ENCODE results near the gene ADGRG3.
"Not testable (repeated sequence)": the region's sequence is repeated elsewhere in the genome, so short reads cannot be mapped to it uniquely, and the experiment has no call there.

The ADGRG3 gene

DNA sequence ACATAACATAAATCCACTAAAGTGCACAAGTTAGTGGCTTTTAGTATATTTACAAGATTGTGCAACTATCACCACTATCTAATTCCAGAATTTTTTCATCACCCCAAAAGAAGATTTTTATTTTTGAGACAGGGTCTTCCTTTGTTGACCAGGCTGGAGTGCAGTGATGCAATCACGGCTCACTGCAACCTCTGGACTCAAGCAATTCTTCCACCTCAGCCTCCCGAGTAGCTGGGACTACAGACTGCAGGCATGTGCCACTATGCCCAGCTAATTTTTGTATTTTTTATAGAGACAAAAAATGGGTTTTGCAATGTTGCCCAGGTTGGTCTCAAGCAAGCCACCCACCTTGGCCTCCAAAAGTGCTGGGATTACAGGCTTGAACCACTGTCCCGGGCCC is 41.6 kb downstream of the ADGRG3 start:
- DNase-seq, result no peak

GRCh38 chr16:57711346-57711745 is 43.2 kb downstream of the ADGRG3 start:
- DNase-seq, result no peak

- DNase-seq, result no peak
These were observed 43.9 kb downstream of the ADGRG3 start for GRCh38 chr16:57711993-57712392.

DNA sequence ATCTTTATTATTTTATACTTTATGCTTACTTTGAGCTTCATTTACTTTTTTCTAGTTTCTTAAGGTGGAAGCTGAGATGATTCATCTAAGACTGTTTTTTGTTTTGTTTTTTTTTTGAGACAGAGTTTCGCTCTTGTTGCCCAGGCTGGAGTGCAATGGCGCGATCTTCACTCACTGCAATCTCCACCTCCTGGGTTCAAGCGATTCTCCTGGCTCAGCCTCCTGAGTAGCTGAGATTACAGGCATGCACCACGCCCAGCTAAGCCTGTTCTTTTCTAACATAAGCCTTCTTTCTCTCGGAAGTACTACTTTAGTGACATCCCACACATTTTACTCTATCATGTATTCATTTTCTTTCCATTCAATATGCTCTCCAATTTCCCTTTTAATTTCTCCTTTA is 44.5 kb downstream of the ADGRG3 start:
- DNase-seq, result not testable (repeated sequence)

DNA sequence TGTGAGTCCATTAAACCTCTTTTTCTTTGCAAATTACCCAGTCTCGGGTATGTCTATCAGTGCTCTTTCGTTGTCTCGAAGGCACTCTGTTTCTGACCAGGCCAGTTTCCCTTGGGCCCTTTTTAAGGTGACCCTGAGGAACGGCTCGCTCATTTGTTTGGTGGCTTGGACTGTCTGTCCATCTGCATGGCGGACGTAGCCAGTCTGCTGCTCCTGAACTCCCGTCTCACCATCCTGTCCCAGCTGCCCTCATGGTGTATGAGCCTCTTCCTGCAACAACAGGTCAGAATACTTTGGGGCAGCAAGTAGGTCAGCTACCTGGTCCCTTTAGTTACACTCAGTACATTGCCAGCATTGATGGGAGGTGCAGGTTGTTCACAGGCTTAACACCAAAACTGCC is 45.5 kb downstream of the ADGRG3 start:
- DNase-seq, result no peak

GRCh38 chr16:57714047-57714446 is 45.9 kb downstream of the ADGRG3 start:
- DNase-seq, result no peak

- peak in 30 of 58 donors; percentile 3 to 51 (median 16) for DNase-seq
These were observed 52.1 kb downstream of the ADGRG3 start for GRCh38 chr16:57720142-57720575.

DNA sequence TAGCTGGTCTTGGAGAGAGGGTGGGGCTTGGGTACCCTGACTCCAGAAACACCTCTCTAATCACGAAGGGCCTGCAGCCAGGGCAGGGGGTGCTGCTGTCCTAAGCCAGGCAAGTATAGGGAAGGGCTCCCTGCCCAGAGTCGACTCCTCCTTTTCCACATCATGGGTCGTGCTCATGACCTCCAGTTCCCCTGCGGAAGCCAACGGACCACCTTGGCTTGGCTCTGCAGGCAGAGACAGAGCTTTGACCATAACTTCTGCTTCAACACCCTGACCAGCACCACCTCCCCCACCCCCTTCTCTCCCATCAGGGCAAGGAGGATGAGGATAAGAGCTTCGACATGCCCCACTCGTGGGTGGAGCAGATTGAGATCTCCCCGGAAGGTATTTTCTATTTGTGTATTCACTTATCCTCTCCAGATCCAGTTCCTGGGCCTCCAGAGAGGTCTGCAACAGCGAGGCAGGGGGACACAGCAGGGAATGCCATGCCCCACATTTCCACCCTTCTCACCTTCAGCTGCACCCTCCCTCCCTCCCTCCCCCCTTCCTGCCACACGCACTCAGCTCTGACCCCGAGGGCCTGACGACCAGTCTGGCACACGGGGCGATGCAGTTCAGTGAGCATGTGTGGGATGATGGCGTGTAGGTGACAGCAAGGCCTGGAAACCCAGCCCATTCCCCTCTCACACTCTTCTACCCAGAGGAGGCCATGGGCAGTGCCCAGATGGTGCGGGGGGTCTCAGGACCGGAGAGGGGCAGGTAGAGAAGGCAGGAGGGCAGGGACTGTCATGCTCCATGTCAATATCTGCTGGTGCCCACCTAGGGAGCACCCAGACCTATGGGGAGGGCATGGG is 53.5 kb downstream of the ADGRG3 start:
- no peak for DNase-seq

- no peak for DNase-seq
These were observed 54.0 kb downstream of the ADGRG3 start for GRCh38 chr16:57722210-57722499.

DNA sequence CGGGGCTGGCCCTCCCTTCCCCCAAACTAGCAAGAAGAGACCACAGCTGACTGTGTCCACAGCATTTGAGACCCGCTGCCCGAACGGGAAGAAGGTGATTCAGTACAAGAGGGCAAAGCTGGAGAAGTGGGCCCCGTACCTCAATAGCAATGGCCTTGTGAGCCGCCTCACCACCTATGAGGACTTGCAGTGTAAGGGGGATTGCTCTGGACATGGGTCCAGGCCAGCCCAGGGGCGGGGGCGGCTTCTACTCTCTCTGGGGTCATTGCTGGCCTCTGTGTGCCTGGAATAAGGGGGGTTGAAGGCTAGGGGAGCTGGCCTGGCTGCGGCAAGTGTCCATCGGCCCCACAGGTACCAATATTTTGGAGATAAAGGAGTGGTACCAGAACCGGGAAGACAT is 54.5 kb downstream of the ADGRG3 start:
- DNase-seq, result no peak

GRCh38 chr16:57723170-57723569 is 55.1 kb downstream of the ADGRG3 start:
- DNase-seq, result no peak

GRCh38 chr16:57724531-57724930 is 56.4 kb downstream of the ADGRG3 start:
- no peak for DNase-seq

DNA sequence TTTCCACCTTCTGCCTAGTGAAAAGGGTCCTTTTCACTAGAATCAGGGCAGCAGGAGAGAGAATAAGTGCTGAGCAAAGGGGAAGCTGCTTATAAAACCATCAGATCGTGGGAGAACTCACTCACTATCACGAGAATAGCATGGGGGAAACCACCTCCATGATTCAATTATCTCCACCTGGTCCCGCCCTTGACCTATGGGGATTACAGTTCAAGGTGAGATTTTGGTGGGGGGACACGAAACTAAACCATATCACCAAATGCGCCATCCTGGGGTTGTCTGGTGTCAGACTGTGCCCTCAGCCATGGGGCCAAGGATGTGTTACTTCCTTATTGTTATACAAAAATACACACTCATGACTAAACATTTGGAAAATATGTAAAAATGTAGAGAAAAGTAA is 57.0 kb downstream of the ADGRG3 start:
- DNase-seq, result no peak

DNA sequence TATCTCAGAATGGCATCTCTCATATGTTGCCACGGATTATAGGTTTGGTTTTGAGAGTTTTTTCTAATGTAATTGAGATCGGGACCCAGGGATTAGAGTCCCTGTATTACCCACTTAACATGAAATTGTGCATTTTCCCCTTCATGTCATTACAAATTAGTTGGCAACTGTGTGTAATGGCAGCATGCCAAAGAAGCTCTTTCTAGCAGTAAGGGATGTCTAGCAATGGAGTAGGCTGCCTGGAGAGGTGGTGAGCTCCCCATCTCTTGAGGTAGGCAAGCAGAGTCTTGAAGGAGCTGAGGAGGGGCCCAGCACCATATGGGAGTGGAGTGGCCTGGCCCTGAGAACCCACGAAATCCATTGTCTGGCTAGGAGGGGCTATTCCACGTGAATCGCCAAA is 57.4 kb downstream of the ADGRG3 start:
- no peak for DNase-seq

DNA sequence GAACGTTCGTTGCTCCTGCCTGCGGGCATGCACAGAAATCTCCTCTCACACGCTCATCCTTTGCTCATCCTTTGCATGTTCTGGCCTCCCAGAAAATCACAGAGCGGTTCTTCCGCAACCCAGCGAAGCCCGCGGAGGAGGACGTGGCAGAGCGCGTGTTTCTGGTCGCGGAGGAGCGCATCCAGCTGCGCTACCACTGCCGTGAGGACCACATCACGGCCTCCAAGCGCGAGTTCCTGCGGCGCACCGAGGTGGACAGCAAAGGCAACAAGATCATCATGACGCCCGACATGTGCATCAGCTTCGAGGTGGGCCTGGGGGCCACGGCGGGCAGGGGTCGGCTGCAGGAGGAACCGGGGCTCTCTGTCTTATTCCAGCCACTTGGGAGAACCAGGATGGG is 57.9 kb downstream of the ADGRG3 start:
- no peak for DNase-seq

- DNase-seq, result no peak
These were observed 58.4 kb downstream of the ADGRG3 start for GRCh38 chr16:57726433-57726947.

DNA sequence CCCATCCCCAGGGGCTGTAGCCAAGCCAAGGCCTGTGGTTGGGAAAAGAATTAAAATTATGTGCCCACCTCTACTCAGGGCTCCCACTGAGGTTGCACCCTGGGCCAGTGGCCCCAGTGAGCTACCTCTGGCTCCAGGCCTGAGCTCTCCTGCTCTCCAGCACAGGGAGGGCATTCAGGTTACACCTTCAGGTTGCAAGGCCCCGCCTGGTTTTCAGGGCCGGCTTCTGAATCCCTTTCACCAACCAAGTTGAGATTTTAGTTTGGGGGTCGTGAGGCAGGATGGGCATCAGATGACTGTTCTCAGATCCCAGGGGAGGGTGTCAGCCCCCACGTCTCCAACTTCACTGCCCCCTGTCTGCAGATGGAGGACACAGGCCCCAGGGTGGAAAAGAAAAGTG is 59.5 kb downstream of the ADGRG3 start:
- DNase-seq, result no peak

DNA sequence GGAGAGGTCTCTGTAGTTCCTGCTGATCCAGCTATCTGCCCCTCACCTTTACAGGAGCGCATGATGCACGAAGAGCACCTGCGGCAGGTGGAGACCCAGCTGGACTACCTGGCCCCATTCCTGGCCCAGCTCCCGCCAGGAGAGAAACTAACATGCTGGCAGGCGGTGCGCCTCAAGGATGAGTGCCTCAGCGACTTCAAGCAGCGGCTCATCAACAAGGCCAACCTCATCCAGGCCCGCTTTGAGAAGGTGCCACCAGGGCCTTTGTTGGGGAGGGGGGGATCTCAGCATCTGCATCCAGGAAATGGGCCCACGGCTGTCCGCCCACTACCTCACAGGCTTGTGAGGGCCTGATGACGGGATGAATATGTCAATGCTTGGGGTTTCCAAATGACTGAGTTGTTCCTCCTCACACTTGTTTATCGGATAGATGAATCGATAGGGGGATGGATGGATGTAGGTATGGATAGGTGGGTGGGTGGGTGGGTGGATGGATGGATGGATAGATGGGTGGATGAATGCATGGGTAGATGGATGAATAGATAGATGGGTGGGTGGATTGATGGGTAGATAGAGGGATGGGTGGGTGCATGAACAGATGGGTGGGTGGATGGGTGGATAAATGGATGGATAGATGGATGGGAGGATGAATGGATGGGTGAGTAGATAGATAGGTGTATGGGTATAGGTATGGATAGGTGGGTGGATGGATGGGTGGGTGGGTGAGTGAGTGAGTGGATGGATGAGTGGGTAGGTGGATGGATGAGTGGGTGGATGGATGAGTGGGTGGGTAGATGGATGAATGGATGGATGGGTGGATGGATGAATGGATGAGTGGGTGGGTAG is 60.5 kb downstream of the ADGRG3 start:
- no peak for DNase-seq

- DNase-seq, result no peak
These were observed 61.0 kb downstream of the ADGRG3 start for GRCh38 chr16:57729182-57729484.

- not testable (repeated sequence) for DNase-seq
These were observed 61.7 kb downstream of the ADGRG3 start for GRCh38 chr16:57729852-57730251.

- DNase-seq, result no peak
These were observed 62.9 kb downstream of the ADGRG3 start for GRCh38 chr16:57730771-57731730.
